ENCODE results near the gene TXNDC5.
"Not testable (repeated sequence)": the region's sequence is repeated elsewhere in the genome, so short reads cannot be mapped to it uniquely, and the experiment has no call there.

The TXNDC5 gene

GRCh38 chr6:7896465-7896987 lies 14.1 kb downstream of the TXNDC5 start:
- peaks cover 0 to 60% (median 47%) of the 10 kb centered on the region in 11 experiments; a peak in 17 of 22 replicates for H4K20me1 ChIP-seq
- no peaks in the 10 kb centered on the region for H3K4me1 ChIP-seq
- H3K27me3 ChIP-seq: no peaks in the 10 kb centered on the region
- no peak for TF ChIP-seq Cebpa-rat (IDR thresholded peaks at IDR 0.05)
- H3K9me3 ChIP-seq (replicated peaks in 1 of 11): peaks cover 0 to 14% (median 4%) of the 10 kb centered on the region in 11 experiments; a peak in 10 of 22 replicates
- no peak overlapping the region for H3K4me3 ChIP-seq
- no peak overlapping the region for H3K27ac ChIP-seq
- peaks cover 95 to 100% (median 98%) of the 10 kb centered on the region in 11 experiments for H3K36me3 ChIP-seq
- H3K4me2 ChIP-seq: no peak overlapping the region
- no peak overlapping the region for H3K9ac ChIP-seq

GRCh38 chr6:7895125-7895423 lies 15.5 kb downstream of the TXNDC5 start:
- Histone ChIP-seq H4K20me1 (peaks cover 0 to 49% (median 33%) of the 10 kb centered on the region in 11 experiments; a peak in 15 of 22 replicates), H3K27me3 (no peaks in the 10 kb centered on the region), H3K9ac (no peak overlapping the region), H3K27ac (no peak overlapping the region), H3K36me3 (peaks cover 95 to 100% (median 98%) of the 10 kb centered on the region in 11 experiments), H3K4me1 (no peaks in the 10 kb centered on the region), H3K4me2 (no peak overlapping the region), H3K4me3 (no peak overlapping the region), H3K9me3 (replicated peaks in 1 of 11) (peaks cover 0 to 14% (median 4%) of the 10 kb centered on the region in 11 experiments; a peak in 10 of 22 replicates)
- TF ChIP-seq Cebpa-rat (IDR thresholded peaks at IDR 0.05): no peak

- Histone ChIP-seq H3K9me3 (replicated peaks in 1 of 11) (peaks cover 0 to 14% (median 4%) of the 10 kb centered on the region in 11 experiments; a peak in 10 of 22 replicates), H3K36me3 (peaks cover 95 to 100% (median 98%) of the 10 kb centered on the region in 11 experiments), H3K4me3 (no peak overlapping the region), H4K20me1 (peaks cover 0 to 43% (median 27%) of the 10 kb centered on the region in 11 experiments; a peak in 13 of 22 replicates), H3K27me3 (no peaks in the 10 kb centered on the region), H3K27ac (no peak overlapping the region), H3K9ac (no peak overlapping the region), H3K4me1 (no peaks in the 10 kb centered on the region), H3K4me2 (no peak overlapping the region)
- no peak for TF ChIP-seq Cebpa-rat (IDR thresholded peaks at IDR 0.05)
Measured at GRCh38 chr6:7894262-7895124, 16.1 kb downstream of the TXNDC5 start.

- Histone ChIP-seq H3K4me2 (no peak overlapping the region), H3K4me1 (peaks cover 0 to under 1% (median 0%) of the 10 kb centered on the region in 10 experiments; a peak in 2 of 20 replicates), H4K20me1 (peaks cover 0 to 43% (median 19%) of the 10 kb centered on the region in 11 experiments; a peak in 12 of 22 replicates), H3K9ac (no peak overlapping the region), H3K36me3 (peaks cover 97 to 100% (median 100%) of the 10 kb centered on the region in 11 experiments), H3K4me3 (no peak overlapping the region), H3K27ac (no peak overlapping the region), H3K27me3 (no peaks in the 10 kb centered on the region), H3K9me3 (replicated peaks in 1 of 11) (peaks cover 0 to 14% (median 4%) of the 10 kb centered on the region in 11 experiments; a peak in 10 of 22 replicates)
- TF ChIP-seq Cebpa-rat (IDR thresholded peaks at IDR 0.05): no peak
Measured at GRCh38 chr6:7893342-7893741, 17.2 kb downstream of the TXNDC5 start.

GRCh38 chr6:7892367-7892766 lies 18.2 kb downstream of the TXNDC5 start:
- not testable (repeated sequence) for H3K4me2 ChIP-seq, H3K4me1 ChIP-seq, H3K4me3 ChIP-seq, H3K27ac ChIP-seq, H3K27me3 ChIP-seq, H3K9ac ChIP-seq
- H4K20me1 ChIP-seq: peaks cover 0 to 42% (median 11%) of the 10 kb centered on the region in 11 experiments; a peak in 12 of 22 replicates
- peaks cover 0 to 14% (median 4%) of the 10 kb centered on the region in 11 experiments; a peak in 10 of 22 replicates for H3K9me3 ChIP-seq (replicated peaks in 1 of 11)
- H3K36me3 ChIP-seq: peaks cover 97 to 100% (median 100%) of the 10 kb centered on the region in 11 experiments

GRCh38 chr6:7891078-7891872 lies 19.3 kb downstream of the TXNDC5 start:
- H3K9ac ChIP-seq: no peak overlapping the region
- H3K9me3 ChIP-seq (replicated peaks in 1 of 11): peaks cover 0 to 14% (median 4%) of the 10 kb centered on the region in 11 experiments; a peak in 10 of 22 replicates
- peaks cover 0 to 46% (median 12%) of the 10 kb centered on the region in 11 experiments; a peak in 9 of 22 replicates for H4K20me1 ChIP-seq
- no peak for TF ChIP-seq Cebpa-rat (IDR thresholded peaks at IDR 0.05)
- no peak overlapping the region for H3K27ac ChIP-seq
- no peak overlapping the region for H3K4me3 ChIP-seq
- H3K4me2 ChIP-seq: no peak overlapping the region
- H3K36me3 ChIP-seq: peaks cover 100% of the 10 kb centered on the region in 11 experiments
- H3K4me1 ChIP-seq: peaks cover 0 to 8% (median 0%) of the 10 kb centered on the region in 10 experiments; a peak in 3 of 20 replicates
- no peaks in the 10 kb centered on the region for H3K27me3 ChIP-seq

GRCh38 chr6:7888587-7889357 lies 21.8 kb downstream of the TXNDC5 start:
- Histone ChIP-seq H3K9me3 (replicated peaks in 1 of 11) (peaks cover 0 to 14% (median 4%) of the 10 kb centered on the region in 11 experiments; a peak in 10 of 22 replicates), H3K36me3 (peaks cover 100% of the 10 kb centered on the region in 11 experiments), H3K4me1 (peaks cover 0 to 8% (median 0%) of the 10 kb centered on the region in 10 experiments; a peak in 3 of 20 replicates), H4K20me1 (peaks cover 0 to 45% (median 9%) of the 10 kb centered on the region in 11 experiments; a peak in 6 of 22 replicates), H3K4me2 (0 out of 22 replicates have a peak overlapping the region, but pooled peaks of 1 of the 11 experiments have one; percentile 4), H3K9ac (no peak overlapping the region), H3K27me3 (no peaks in the 10 kb centered on the region), H3K4me3 (no peak overlapping the region), H3K27ac (no peak overlapping the region)
- TF ChIP-seq Cebpa-rat (IDR thresholded peaks at IDR 0.05): no peak
